Activated naive CD4-positive, alpha-beta T cell treated with anti-CD3 and anti-CD28 coated beads for 36 hours (primary cell): ENCODE data around the gene GDI1. TPM values are rescaled to one million over a fixed set of nuclear protein-coding genes. Genes with fewer than 3 reads are reported as not detected.

Experiments
- CTCF ChIA-PET: fragments of 350-600 bp; sonication (Branson Sonifier 250); formaldehyde crosslinking; loops from one replicate; lab custom pipeline; 2021; ENCODE audit warnings: antibody characterized with exemption; lab: Charles Lee
- DNase-seq: peaks from one replicate; pipeline ENCODE4 v3.0.0-alpha.2; 2020
- H3K27ac Mint-ChIP-seq: one replicate; pipeline ENCODE4 v1.8.0; 2021; ENCODE audit warnings: mild to moderate bottlenecking, mixed read lengths
- H3K27me3 Mint-ChIP-seq: one replicate; pipeline ENCODE4 v1.8.0; 2021; ENCODE audit warnings: low read depth, mixed read lengths
- H3K36me3 Mint-ChIP-seq: one replicate; pipeline ENCODE4 v1.8.0; 2021; ENCODE audit warnings: low read depth, mixed read lengths
- H3K4me1 Mint-ChIP-seq: one replicate; pipeline ENCODE4 v1.8.0; 2021; ENCODE audit warnings: low read depth, mixed read lengths
- H3K4me3 Mint-ChIP-seq: one replicate; pipeline ENCODE4 v1.8.0; 2021; ENCODE audit warnings: mild to moderate bottlenecking, moderate library complexity, mixed read lengths
- H3K9me3 Mint-ChIP-seq: one replicate; pipeline ENCODE4 v1.8.0; 2021; ENCODE audit warnings: mixed read lengths
- intact Hi-C: fragments of 100-400 bp; cut with micrococcal nuclease; formaldehyde crosslinking; loops from one replicate; pipeline ENCODE4 v1.15.1; 2023
- total RNA-seq, 2 experiments: library from RNA; stranded (reverse); gene quantifications; one replicate each; pipeline ENCODE4 v1.2.3, GENCODE V29; 2021

Gene GDI1
- total RNA-seq, 2 experiments from 2014 or later, result 93.6 to 96.9 TPM

DNA sequence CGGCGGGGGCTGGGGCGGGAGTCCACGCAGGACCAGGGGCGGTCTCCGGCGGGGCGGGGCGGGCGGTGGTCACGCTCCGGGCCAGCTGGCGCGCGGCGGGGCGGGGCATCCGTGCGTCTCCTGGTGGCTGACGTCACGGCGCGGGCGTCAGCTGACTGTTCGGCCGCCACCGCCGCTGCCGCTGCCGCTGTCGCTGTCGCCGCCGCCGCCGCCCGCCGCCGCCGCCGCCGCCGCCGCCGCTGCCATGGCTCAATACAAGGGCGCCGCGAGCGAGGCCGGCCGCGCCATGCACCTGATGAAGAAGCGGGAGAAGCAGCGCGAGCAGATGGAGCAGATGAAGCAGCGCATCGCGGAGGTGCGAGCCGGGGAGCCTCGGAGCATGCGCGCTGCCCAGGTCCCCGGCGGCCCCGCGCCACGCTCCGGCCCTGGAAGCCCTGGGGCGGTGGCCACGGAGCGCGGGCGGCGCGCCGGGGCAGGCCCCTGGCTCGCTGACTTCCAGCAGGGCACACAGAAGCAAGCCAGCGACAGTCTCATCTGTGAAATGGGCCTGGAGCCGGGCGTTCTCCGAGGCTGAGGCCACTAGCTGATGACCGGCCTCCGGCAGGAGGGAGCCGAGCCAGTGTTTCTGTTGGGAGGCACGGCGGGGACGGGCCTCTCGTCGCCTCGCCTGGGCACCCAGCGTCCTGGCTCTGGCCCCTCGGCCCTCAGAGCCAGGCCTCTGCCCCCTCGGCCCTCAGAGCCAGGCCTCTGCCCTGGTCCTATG is 7.2 kb downstream of the GDI1 start, which contains the start of gene FAM50A:
TSS of gene FAM50A (plus strand) at position 150 of the 763 bp plus-strand sequence. CDS start at position 245, 95 bp downstream.
- Mint-ChIP-seq H3K27ac (peak within 1 kb of the TSS; percentile 30), H3K9me3 (no peaks in the 10 kb centered on the region), H3K27me3 (no peaks in the 10 kb centered on the region), H3K4me1 (peaks cover 9% of the 10 kb centered on the region), H3K36me3 (peaks cover 8% of the 10 kb centered on the region), H3K4me3 (peak within 1 kb of the TSS; percentile 67)
- CTCF ChIA-PET, result interaction anchor here (1.1 kb wide), 1 partner anchor 83 kb away, joined by 4 read pairs; no protein-coding TSS in a partner anchor
- DNase-seq, result peak; percentile 65
- intact Hi-C loops, result loop anchor here (5.0 kb wide), 2 partner anchors 33 to 47 kb away; partner anchors contain the start of genes LAGE3 and RPL10

- Mint-ChIP-seq H3K27ac (no peak overlapping the region), H3K36me3 (peaks cover 8% of the 10 kb centered on the region), H3K9me3 (no peaks in the 10 kb centered on the region), H3K4me1 (peaks cover 9% of the 10 kb centered on the region), H3K4me3 (peak overlapping the region; percentile 38), H3K27me3 (no peaks in the 10 kb centered on the region)
- CTCF ChIA-PET, result no interaction called here
- intact Hi-C loops, result loop anchor here (5.0 kb wide), 2 partner anchors 32 to 48 kb away; partner anchors contain the start of genes LAGE3 and RPL10
- no peak for DNase-seq
These were observed 7.8 kb downstream of the GDI1 start for GRCh38 chrX:154444755-154445246.

GRCh38 chrX:154445776-154446175 is 8.8 kb downstream of the GDI1 start:
- Mint-ChIP-seq H3K9me3 (no peaks in the 10 kb centered on the region), H3K4me1 (peaks cover 5% of the 10 kb centered on the region), H3K4me3 (peak overlapping the region; percentile 29), H3K27me3 (no peaks in the 10 kb centered on the region), H3K36me3 (peaks cover 9% of the 10 kb centered on the region), H3K27ac (no peak overlapping the region)
- no peak for DNase-seq
- intact Hi-C loops, result no loop called here
- CTCF ChIA-PET, result no interaction called here

DNA sequence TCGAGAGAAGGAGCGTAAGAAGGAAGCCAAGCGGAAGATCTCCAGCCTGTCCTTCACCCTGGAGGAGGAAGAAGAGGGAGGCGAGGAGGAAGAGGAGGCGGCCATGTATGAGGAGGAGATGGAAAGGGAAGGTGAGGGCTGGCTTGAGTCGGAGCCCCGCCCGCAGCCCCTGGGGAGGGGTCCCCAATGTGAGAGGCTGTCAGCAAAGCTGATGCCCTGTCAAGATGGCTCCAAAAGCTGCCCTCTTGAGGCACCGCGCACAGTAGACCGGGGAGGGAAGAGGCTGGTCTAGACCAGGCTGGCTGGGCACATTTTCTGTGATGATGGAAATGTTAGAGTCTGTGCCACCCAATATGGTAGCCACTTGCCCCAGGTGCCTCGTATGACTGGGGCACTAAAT is 9.5 kb downstream of the GDI1 start:
- Mint-ChIP-seq H3K27me3 (no peaks in the 10 kb centered on the region), H3K4me3 (no peak overlapping the region), H3K27ac (no peak overlapping the region), H3K36me3 (peaks cover 9% of the 10 kb centered on the region), H3K9me3 (no peaks in the 10 kb centered on the region), H3K4me1 (peaks cover 1% of the 10 kb centered on the region)
- DNase-seq, result no peak
- CTCF ChIA-PET, result no interaction called here
- intact Hi-C loops, result no loop called here

DNA sequence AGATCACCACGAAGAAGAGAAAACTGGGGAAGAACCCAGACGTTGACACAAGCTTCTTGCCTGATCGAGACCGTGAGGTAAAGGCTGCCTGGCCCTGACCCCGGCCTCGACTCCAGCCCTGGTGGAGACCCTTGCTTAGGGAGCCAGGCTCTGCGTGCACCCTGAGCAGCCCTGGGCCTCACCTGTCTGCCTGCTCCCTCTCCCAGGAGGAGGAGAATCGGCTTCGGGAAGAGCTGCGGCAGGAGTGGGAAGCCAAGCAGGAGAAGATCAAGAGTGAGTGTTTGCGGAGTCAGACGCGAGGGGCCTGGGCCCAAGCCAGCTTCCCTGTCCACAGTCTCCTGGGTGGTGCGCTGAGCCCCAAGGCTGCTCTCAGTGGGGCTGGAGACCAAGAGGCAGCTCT is 11.5 kb downstream of the GDI1 start:
- H3K4me3 Mint-ChIP-seq, result no peak overlapping the region
- CTCF ChIA-PET, result no interaction called here
- no peak overlapping the region for H3K27ac Mint-ChIP-seq
- intact Hi-C loops, result no loop called here
- no peaks in the 10 kb centered on the region for H3K27me3 Mint-ChIP-seq
- no peaks in the 10 kb centered on the region for H3K9me3 Mint-ChIP-seq
- DNase-seq, result no peak
- peaks cover 1% of the 10 kb centered on the region for H3K4me1 Mint-ChIP-seq
- H3K36me3 Mint-ChIP-seq, result peaks cover 11% of the 10 kb centered on the region

- no peak overlapping the region for H3K27ac Mint-ChIP-seq
- DNase-seq, result no peak
- no peak overlapping the region for H3K4me3 Mint-ChIP-seq
- intact Hi-C loops, result no loop called here
- H3K36me3 Mint-ChIP-seq, result peaks cover 11% of the 10 kb centered on the region
- CTCF ChIA-PET, result no interaction called here
- H3K9me3 Mint-ChIP-seq, result no peaks in the 10 kb centered on the region
- no peaks in the 10 kb centered on the region for H3K27me3 Mint-ChIP-seq
- H3K4me1 Mint-ChIP-seq, result peaks cover 1% of the 10 kb centered on the region
These were observed 12.7 kb downstream of the GDI1 start for GRCh38 chrX:154449618-154450017.

DNA sequence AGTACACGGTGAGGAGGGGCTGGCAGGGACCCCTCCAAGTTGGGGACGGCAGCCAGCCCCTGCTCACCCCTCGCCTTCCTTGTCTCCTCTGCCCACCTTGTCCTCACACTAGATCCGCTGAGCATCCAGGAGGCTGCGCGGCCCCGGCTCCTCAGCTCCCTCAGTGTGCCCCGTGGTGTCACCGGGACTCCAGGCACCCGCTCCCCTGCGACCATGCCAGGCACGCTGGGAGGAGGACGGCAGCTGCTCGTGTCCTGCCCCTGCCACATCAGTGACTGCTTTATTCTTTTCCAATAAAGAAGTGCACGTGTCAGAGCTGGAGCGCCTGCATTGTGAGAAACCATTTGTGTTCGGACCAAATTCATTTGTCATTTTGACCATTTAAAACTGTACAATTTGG is 13.4 kb downstream of the GDI1 start:
- H3K4me1 Mint-ChIP-seq, result peaks cover 1% of the 10 kb centered on the region
- H3K36me3 Mint-ChIP-seq, result peaks cover 11% of the 10 kb centered on the region
- no peaks in the 10 kb centered on the region for H3K27me3 Mint-ChIP-seq
- CTCF ChIA-PET, result interaction anchor here (0.6 kb wide), 1 partner anchor 633 kb away, joined by 3 read pairs; no protein-coding TSS in a partner anchor
- H3K4me3 Mint-ChIP-seq, result no peak overlapping the region
- H3K9me3 Mint-ChIP-seq, result no peaks in the 10 kb centered on the region
- DNase-seq, result no peak
- intact Hi-C loops, result no loop called here
- no peak overlapping the region for H3K27ac Mint-ChIP-seq

DNA sequence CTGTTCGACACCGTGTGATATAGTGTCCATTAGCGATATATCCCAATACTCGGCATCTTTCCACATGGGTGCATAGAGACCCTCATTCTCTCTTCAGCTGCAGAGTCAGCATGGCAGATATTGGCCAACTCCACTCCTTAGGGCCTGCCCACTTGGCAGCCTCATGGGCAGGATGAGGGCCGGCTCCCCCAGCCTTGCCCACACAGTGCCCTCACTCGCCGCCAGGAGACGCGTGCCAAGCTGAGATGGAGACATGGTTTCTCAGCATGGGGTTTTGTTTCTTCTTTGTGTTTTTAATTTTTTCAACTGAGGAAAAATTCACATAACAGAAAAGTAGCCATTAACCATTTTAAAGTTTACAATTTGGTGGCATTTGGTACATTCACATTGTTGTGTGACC is 15.9 kb downstream of the GDI1 start:
- intact Hi-C loops, result no loop called here
- CTCF ChIA-PET, result interaction anchor here (1.0 kb wide), 1 partner anchor 79 kb away, joined by 3 read pairs; no protein-coding TSS in a partner anchor

GRCh38 chrX:154457491-154458115 is 20.6 kb downstream of the GDI1 start:
- Mint-ChIP-seq H3K27me3 (no peaks in the 10 kb centered on the region), H3K4me1 (peaks cover 12% of the 10 kb centered on the region), H3K4me3 (peak overlapping the region; percentile 91), H3K36me3 (peaks cover 2% of the 10 kb centered on the region), H3K27ac (peak overlapping the region; percentile 63), H3K9me3 (no peaks in the 10 kb centered on the region)
- intact Hi-C loops, result loop anchor here (2.0 kb wide), 1 partner anchor 21 kb away; the partner anchor contains the start of gene LAGE3
- DNase-seq, result peak; percentile 40
- CTCF ChIA-PET, result no interaction called here

More for the DNA sequence above, 15.9 kb downstream of the GDI1 start:
- no peak for DNase-seq
- peaks cover 3% of the 10 kb centered on the region for H3K36me3 Mint-ChIP-seq
- peaks cover 4% of the 10 kb centered on the region for H3K4me1 Mint-ChIP-seq
- H3K27me3 Mint-ChIP-seq, result no peaks in the 10 kb centered on the region
- no peak overlapping the region for H3K4me3 Mint-ChIP-seq
- H3K9me3 Mint-ChIP-seq, result no peaks in the 10 kb centered on the region
- H3K27ac Mint-ChIP-seq, result no peak overlapping the region

DNA sequence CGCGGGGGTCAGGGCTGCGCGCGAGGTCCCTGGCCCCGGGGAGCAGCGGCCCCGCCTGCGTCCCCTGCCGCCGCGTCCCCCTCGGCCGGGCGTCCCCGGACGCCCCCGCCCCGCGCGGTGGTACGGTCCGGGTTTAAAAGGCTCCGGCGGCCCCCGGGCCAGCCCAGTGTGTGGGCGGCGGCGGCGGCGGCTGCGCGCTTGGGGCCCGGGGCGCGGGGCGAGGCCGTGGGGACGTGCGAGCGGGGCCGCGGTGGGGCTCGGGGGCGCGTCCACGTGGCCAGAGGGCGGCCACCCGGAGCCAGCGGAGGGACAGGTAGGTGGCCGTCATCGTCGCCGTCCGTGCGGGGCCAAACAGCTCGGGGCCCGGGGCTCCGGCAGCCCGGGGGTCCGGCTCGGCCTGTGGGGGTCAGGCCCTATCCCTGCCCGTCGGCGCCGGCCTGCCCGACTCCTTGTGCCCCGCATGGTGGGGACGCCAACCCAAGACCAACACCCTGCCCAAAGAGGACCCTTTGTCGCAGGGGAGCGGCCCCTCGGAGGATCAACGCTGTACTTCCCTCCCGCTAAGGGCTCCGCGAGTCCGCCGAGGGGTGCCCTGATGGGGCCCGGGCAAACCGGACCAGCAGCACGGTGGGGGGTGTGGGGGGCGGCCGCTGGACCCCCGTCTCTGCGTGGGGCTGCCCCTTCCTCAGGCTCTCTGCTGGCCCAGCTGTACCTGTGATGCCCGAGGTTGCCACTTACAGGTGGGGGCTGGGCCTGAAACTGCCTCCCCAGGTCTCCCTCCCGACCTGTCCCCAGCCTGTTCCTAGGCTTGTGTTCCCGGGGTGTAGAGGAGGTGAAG is 21.4 kb downstream of the GDI1 start, which contains the start of gene PLXNA3:
TSS of gene PLXNA3 (plus strand) at position 166 of the 838 bp plus-strand sequence. CDS start 1,903 bp downstream, outside the sequence.
- peak within 1 kb of the TSS; percentile 91 for H3K4me3 Mint-ChIP-seq
- DNase-seq, result peak; percentile 41
- H3K27me3 Mint-ChIP-seq, result no peaks in the 10 kb centered on the region
- peak within 1 kb of the TSS; percentile 63 for H3K27ac Mint-ChIP-seq
- CTCF ChIA-PET, result no interaction called here
- H3K4me1 Mint-ChIP-seq, result peaks cover 12% of the 10 kb centered on the region
- H3K9me3 Mint-ChIP-seq, result no peaks in the 10 kb centered on the region
- H3K36me3 Mint-ChIP-seq, result no peaks in the 10 kb centered on the region
- intact Hi-C loops, result loop anchor here (2.0 kb wide), 1 partner anchor 20 kb away; the partner anchor contains the start of gene LAGE3

DNA sequence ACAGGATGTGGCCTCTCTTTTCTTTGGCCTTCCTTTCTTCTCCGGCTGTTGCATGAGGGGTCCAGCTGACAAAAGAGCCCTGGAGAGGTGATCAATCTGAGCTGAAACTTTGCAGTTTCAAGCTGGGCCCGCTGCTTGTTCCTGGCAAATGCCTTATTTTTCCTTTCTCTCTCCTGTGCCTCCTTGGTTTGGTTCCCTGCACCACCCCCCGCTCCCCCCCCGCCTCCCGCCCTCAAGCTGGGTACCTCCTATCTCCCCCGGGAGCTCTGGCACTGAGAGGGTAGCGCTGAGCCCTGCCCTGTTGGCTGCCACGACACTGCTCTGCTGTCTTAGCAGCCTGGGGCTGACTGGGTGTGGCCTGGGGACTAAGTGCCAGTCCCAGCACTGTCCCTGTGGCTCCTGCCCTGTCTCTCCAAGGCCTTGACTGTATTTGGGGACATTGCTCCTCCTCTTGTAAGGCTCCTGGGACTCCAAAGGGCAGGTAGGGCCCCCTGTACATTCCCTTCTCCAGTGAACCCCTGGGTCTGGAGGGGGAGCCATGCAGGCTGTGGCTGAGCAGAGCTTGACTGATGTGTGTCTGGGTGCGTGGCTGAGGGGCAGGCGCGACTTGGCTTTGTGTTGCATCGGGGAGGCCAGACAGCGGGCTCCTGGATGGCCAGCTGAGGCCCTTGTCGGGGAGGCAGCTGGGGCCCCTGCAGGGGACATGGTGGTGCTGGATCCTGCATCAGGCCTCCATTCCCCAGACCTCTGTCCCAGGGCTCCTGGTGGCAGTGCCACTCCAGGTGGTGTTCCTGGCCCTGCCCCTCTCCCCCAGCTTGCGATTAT is 22.2 kb downstream of the GDI1 start:
- Mint-ChIP-seq H3K36me3 (no peaks in the 10 kb centered on the region), H3K4me1 (peaks cover 12% of the 10 kb centered on the region), H3K9me3 (no peaks in the 10 kb centered on the region), H3K27ac (no peak overlapping the region), H3K4me3 (peak overlapping the region; percentile 73), H3K27me3 (no peaks in the 10 kb centered on the region)
- CTCF ChIA-PET, result interaction anchor here (0.7 kb wide), 1 partner anchor 1426 kb away, joined by 3 read pairs; no protein-coding TSS in a partner anchor
- intact Hi-C loops, result loop anchor here (2.0 kb wide), 1 partner anchor 20 kb away; the partner anchor contains the start of gene LAGE3
- no peak for DNase-seq
